HG03460 (cell line): ENCODE data around the gene SNN.

Source experiments
- ATAC-seq: cut with Tn5 transposase; IDR thresholded peaks from one replicate; pipeline ENCODE4 v1.9.1; 2021; ENCODE audit not compliant: unreplicated experiment

Gene SNN

DNA sequence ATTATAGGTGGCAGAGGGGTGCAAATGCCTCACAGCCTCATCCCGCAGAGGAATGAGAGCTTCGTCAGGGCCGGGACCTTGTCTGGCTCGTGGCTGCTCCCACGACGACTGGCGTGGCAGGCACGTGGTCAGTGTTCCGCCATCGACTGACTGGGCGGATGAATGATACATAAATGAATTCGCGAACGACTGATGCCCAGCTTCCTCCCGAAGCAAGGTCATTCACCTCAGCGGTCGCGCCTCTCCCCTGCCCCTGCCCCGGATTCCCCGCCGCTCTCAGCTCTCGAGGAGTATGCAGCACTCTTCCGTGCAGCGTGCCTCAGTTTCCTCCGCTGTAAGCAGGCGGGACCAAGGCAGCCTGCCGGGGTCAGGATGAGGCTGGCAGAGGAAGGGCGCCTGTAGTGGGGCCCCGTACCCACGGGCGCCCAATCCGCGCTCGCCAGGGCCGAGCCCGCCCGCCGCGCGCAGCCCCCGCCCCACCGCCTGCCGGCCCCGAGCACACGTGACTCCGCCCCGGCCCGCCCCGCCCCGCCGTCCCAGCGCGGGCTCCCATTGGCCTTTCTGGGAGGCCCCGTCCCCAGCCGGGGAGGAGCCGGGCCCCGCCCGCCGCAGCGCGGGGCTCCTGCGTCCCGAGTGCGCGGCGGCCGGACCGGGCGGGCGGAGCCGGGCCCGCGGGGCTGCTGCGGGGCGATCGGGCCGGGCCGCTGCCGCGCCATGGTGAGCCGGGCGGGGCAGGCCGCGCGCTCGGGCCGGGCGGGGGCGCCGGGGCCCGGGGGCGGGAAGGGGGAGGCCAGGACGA lies at the start of gene SNN:
SNN (plus strand) TSS at position 632 of the 799 bp plus-strand sequence. CDS start 7,605 bp downstream, outside the sequence.
- peak; percentile 56 for ATAC-seq

DNA sequence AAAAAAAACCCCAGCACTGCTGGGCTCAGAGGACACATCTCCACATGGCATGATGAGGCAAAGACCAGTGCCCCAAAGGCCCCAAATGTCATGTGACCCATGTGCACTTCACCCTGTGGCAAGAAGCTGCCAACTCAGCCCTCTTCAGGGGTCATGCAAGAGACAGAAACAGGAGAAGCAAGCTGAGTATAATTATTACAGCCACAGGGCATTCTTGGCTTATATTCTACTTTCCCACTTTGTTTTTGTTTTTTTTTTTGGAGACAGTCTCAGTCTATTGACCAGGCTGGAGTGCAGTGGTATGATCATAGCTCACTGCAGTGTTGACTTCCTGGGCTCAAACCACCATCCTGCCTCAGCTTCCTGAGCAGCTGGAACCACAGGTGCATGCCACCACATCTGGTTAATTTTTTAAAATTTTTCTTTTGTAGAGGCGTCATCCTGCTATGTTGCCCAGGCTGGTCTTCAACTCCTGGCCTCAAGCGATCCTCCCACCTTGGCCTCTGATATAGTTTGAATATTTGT lies 48.9 kb upstream of the SNN start:
- ATAC-seq = peak; percentile 77

DNA sequence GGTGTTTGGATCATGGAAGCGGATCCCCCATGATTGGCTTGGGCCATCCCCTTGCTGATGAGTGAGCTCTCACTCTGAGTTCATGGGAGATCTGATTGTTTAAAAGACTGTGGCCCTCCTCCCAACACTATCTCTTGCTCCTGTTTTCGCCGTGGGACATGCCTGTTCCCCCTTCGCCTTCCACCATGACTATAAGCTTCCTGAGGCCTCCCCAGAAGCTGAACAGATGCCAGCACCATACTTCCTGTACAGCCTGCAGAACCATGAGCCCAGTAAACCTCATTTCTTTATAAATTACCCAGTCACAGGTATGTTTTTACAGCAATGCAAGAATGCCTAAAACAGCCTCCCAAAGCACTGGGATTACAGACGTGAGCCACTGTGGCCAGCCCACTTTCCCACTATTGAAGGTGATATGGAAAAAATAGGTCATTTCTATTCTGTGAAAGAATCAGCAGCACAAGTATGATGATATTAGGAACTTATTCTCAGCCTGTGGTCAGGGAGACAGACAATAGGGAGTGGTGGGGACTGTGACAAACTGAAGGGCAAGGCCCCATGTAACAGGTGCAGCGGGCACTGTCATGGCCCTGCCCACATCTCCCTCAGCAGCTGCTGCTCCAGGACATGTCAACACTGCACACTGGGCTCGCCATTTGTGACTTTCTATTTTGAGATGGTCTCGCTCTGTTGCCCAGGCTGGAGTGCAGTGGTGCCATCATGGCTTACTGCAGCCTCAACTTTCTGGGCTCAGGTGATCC lies 47.8 kb upstream of the SNN start:
- no peak for ATAC-seq

DNA sequence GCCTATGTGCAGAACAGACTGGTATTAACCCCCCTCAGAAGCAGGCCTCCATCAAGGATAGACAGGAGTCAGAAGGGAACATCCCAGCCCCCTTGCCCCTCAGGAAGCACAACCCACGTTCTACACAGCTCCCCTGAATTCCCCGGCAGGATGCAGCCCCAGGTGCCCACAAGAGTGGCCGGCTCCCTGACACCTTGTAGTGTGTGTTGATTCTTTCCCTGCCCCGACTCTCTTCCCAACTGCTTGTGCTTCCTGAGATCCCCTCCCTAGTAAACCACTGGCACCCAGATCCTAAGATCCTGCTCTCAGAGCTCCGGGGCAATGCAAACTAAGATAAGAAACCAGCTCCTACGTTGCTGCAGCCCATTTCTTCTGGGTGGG lies 46.7 kb upstream of the SNN start:
- ATAC-seq = no peak

DNA sequence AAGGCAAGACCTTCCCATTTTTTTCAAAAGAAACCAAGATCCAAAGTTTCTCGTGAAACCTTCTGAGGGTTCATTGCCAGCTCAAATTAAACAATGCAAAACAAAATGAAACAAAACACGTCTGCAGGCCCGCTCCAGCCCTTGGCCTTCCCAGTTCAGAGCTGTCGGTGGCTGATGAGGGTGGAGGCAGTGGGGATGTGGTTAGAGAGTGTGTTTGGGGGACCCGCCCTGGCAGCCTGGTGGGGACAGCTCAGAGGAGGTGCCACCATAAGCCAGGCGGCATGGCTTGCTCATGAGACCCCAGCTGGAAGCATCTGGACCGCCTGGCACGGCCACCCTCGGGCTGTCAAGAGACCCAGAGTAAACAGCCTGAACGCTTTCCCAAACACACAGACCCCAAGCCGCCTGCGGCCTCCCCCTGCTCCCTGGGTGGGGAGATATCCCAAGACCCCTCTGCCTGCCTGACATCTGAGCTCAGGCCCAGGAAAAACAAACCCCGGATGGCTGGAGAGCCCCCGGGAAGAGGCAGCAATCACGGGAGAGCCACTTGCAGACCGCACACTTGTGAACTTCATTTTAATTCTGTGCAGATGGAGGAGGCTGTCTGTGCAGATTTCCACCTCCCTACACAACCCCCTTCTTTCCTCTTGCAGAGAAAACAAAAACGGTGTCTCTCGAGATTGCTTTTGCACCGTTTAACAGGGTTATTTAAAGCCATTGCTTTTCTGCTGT lies 46.2 kb upstream of the SNN start:
- no peak for ATAC-seq

DNA sequence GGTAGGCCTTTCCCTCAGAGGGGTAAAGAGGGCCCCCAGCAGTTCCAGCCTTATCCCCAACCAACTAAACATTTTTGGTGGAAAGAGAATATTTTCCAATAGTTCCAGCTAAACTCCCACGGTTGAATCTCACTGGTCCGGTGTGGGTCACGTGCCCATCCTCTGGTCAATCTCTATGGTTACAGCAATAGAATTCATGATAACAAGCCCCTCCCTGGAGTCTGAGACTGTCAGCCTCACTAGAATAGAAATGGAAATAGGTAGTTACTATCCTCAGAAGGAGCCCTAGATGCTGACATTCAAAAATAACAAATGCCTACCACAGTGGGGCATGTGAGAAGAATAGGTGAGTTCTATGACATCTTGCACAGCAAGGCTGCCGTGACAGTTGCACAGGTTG lies 44.0 kb upstream of the SNN start:
- ATAC-seq = no peak

DNA sequence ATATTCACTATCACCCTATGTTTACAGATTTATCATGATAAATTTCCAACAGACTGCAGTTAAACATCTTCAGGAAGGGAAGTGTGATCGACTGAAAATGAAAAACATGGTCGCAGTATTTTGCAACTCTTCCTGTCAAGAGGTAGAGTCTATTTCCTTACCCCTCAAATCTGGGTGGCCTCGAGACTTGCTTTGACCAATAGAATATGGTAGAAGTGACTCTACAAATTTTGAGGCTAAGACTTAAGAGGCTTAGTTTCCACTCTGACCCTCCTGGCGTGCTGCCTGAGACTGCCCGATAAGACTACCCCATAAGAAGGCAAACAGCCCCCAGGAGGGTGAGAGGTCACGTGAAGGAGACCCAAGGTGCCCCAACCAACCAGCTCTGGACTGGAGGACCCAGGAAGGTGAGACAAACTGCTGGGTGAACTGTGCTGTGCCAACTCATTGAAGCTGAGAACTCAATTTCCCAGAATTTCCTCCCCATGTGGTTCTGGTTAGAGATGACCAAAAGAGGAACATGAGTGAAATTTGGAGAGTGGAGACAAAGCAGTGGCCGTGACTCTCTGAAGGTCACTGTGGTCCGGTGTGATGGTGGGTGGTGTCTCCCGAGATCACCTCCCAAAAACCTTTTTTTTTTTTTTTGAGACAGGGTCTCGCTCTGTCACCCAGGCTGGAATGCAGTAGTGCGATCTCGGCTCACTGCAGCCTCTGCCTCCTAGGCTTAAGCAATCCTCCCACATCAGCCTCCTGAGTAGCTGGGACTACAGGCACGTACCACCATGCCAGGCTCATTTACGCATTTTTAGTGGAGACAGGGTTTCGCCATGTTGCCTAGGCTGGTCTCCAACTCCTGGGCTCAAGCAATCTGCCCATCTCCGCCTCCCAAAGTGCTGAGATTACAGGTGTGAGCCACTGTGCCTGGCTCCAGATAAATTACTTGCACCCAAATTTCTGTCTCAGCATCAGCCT lies 43.3 kb upstream of the SNN start:
- no peak for ATAC-seq

DNA sequence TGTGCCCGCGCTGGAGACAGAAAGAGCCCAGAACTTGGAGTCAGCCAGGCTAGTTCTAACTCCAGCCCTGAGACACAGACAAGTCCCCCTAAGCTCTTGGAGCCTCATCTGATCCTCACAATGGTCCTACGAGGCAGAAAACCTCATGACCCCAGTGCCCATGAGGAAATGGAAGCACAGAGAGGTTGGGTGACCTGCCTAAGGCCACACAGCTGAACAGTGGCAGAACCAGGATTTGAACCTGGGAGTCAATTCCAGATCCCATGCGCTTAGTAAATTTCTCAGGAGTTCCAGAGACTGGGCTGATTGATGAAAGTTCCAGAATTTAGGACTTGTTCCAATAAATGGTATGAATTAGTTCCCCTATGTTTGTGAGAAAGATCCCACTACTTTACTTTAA lies 42.5 kb upstream of the SNN start:
- no peak for ATAC-seq

DNA sequence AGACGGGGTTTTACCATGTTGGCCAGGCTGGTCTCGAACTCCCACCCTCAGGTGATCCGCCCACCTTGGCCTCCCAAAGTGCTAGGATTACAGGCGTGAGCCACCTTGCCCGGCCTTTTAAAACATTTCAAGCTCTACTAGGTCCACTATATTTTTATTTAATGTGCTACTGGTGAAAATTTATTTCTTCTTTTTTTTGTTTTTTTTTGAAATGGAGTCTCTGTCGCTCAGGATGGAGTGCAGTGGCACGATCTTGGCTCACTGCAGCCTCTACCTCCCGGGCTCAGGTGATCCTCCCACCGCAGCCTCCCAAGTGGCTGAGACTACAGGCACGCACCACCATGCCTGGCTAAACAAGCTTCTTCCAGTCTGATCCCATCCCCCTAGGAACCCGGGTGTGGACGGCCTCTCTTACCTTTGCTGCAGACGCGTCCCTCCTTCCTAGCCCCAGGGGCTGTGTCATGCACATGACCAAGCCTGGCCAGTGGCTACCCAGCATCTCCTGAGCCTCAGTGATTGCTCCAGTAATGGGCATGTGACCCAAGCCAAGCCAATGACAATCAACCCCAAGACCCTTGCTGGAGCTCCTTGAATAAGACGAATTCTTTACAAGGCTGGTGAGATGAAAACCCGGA lies 41.5 kb upstream of the SNN start:
- ATAC-seq = no peak

DNA sequence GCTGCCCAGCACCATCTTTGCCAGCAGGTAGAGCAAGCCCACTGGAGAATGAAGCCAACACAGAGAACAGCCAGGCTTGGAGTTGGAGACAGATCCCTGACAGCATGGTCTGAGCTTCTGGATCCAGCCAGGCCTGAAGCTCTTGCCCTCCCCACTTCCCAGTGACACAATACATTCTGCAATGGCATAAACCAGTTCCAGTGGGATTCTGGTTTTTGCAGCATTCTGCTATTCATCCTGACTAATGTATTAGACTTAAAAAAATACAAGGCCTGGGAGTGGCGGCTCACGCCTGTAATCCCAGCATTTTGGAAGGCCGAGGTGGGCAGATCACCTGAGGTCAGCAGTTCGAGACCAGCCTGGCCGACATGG lies 41.0 kb upstream of the SNN start:
- ATAC-seq = no peak

DNA sequence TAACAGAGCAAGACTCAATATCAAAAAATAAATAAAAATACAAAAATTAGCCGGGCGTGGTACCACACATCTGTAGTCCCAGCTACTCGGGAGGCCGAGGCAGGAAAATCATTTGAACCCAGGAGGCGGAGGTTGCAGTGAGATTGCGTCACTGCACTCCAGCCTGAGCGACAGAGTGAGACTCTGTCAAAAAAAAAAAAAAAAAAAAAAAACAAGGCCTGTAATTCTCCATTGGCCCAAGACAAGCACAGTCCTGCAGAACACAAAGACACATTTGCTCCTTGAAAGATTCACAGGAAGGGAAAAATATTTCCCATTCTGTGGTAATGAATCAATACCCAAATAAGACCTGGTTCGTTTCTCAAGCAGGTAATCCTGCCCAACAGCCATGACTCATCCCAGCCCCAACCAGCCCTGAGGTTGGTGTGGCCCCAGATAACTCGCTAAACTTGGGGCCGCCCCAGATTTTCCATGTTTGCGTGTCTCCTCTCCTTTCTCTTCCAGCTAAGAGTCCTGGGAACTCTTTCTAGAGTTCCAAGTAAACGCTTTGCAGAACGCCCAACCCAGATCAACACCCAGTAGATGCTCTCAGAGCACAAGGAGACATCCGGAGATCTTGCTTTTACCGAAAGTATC lies 40.3 kb upstream of the SNN start:
- ATAC-seq = no peak

DNA sequence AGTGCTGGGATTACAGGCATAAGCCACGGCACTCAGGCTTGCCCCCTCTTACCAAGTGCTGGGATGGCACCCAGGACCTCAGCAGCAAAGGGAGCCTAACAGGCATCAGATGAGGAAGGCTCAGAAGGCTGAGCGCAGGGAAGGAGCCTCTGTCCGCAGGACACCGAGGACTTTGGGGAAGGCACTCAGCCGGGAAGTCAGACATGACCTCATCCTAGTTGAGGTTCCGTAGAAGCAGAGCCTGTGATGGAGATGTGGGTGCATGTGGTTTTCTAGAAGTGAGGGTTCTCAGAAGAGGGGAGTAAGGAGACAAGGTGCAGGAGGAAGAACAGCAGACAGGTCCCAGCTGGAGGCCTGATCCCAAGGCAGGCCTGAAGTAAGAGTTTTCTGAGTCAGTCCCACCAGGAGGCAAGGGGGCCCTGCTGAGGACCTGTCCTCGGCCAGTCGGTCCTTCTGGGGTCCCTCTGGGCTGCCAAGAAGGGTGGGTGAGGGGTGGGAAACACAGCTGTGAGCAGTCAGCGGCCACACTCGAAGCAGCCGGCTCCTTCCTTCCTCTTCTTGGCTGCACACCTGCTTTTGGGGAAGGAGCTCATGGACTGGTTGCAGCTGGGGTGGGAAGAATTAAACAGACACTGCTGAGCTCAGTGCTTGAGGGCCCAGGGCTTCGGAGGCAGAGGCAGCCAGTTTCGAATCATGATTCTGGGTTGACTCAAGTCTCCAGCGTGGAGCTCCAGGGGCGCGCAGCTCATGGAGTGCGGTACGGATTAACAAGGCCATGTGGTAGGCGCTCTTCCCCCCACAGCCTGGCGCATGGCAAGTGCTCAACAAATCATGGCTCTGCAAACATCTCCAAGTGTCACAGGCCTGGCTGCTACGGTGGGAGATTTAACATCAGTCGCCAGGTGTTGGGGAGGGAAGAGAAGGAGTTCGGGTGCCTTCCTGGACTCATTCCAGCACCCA lies 38.9 kb upstream of the SNN start:
- ATAC-seq = no peak

DNA sequence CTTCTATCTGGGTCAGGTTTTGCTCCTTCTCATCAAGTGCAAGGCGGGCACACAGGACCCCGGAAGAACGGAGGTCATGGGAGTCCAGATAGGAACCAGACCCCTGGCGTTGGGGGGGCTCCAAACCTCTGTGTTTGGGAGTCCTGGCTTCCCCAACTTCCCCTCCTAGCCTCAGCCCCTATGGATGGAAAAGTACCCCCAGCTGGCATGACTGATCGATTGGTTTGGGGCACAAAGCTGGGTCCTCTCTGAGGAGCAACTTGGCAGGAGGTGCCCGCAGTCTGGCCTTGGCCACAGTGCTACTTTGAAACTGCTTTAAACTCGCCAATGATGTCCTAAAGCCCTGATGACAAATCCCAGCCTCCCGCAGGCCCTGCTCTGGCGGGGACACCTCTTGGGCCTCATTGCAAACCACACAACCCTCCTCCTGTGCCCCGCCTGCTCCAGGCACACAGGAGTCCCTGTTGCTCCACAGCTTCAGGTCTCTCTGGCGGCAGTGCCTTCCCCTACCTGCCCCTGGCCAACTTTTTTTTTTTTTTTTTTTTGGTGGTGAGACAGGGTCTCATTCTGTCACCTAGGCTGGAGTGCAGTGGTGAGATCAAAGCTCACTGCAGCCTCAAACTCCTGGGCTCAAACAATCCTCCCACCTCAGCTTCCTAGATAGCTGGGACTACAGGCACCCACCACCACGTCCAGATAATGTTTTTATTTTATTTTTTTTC lies 38.0 kb upstream of the SNN start:
- no peak for ATAC-seq

DNA sequence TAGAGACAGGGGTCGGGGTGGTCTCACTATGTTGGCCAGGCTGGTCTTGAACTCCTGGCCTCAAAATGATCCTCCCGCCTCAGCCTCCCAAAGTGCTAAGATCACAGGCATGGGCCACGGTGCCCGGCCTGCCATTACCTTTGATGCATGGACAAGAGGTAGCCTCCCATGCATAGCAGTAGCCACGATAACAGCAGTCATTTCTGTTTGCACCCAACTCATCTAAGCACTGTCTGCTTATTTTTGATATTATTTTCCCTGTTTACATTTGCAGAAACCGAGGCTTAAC lies 37.5 kb upstream of the SNN start:
- no peak for ATAC-seq

DNA sequence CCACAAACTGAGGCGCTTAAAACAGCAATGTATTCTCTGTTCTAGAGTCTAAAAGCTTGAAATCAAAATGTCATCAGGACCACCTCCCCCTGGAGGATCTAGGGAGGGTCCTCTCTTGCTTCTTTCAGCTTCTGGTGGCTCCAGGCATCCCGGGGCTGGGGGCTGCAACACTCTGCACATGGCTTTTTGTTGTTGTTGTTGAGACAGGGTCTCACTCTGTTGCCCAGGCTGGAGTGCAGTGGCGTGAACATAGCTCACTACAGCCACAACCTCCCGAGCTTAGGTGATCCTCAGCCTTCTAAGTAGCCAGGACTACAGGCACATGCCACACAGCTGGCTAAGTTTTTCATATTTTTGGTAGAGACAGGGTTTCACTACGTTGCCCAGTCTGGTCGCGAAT lies 37.0 kb upstream of the SNN start:
- ATAC-seq = no peak

DNA sequence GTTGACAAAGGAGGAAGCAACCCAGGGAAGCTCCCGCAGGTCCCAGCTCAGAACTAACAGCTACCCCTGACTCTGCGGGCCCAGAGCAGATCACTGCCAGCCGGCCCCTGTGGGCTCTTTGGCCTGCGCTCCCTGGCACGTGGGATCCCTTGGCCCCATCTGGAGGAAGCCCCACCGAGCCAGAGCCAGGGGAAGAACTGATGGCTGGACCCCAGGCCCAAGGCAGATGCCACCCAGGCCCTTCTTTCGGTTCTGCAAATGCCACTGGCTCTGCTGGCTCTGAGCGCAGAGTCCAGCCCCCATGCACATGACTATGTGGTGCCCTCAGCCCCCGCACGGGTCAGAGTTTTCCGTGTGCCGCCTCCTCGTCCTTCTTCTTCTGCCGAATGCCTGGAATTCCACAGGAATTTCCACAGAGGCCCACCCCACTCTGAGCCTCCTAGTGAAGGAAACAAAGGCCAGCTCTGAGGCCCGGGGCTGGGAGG lies 35.8 kb upstream of the SNN start:
- ATAC-seq = no peak

DNA sequence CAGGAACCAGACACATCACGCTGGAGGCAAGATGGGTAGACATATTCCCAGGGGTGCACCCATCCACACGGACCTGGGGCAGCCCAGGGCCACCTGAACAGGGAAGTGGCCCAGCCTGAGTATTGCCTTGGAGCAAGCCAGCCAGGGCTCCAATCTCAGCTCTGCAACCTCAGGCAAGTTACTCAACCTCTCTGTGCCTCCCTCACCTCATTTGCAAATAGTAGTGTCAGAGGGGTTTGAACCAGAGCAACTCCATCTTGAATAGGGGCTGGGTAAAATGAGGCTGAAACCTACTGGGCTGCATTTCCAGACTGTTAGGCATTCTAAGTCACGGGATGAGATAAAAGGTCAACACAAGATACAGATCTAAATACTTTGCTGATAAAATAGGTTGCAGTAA lies 35.1 kb upstream of the SNN start:
- ATAC-seq = no peak

DNA sequence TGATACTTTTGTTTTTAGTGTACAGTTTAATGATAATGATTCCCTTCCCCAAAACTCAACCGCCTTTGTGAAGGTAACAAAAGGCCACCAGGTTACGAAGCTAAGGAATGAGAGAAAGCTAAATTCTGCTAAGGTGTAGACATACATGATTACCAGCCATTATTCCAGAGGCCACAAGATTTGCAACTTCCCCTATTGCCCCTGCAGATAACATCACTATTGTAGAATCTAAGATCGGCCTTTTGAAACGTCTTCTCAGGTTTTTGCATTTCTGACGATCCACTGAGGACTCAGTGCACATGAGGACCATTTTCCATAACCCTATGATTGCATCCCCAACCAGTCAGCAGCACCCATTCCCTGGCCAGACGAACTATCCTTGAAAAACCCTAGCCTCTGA lies 33.9 kb upstream of the SNN start:
- ATAC-seq = no peak
